Vagina (tissue), 2 donors: Measurements from ENCODE around the gene OR13F1.

Experiments
- CTCF ChIP-seq, 3 experiments: fragments of 450-650 bp in 2 of 3; fragments of 200-600 bp in 1 of 3; sonication (generic) in 1 of 3; IDR thresholded peaks; one replicate each; pipeline ENCODE4 v1.5.1; 2017 to 2019; ENCODE audit warnings: antibody characterized with exemption in 3 of 3, mild to moderate bottlenecking in 2 of 3, moderate library complexity in 2 of 3
- POLR2A ChIP-seq, 2 donors: fragments of 450-650 bp; IDR thresholded peaks; one replicate each; pipeline ENCODE4 v1.6.1; 2017; ENCODE audit warnings: antibody characterized with exemption in 2 of 2, mild to moderate bottlenecking in 2 of 2, moderate library complexity in 2 of 2
- POLR2AphosphoS5 ChIP-seq, 2 donors: sonication (generic); formaldehyde crosslinking; IDR thresholded peaks; one replicate each; pipeline ENCODE4 v1.9.0; 2017; ENCODE audit warnings: antibody characterized with exemption in 2 of 2, mild to moderate bottlenecking in 2 of 2, low read depth in 1 of 2; ENCODE audit not compliant: insufficient read depth in 1 of 2

DNA sequence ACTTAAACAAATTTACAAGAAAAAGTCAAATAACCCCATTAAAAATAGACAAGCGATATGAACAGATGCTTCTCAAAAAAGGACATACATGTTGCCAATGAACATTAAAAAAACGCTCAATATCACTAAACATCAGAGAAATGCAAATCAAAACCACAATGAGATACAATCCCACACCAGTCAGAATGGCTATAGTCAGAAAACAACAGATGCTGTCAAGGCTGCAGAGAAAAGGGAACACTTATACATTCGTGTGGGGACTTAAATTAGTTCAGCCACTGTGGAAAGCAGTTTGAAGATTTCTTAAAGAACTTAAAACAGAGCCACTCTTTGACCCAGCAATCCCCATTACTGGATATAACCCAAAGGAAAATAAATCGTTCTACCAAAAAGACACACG is 10.8 kb downstream of the OR13F1 start:
- TF ChIP-seq CTCF (IDR thresholded peaks at IDR 0.05), result no peak
- TF ChIP-seq POLR2A (IDR thresholded peaks at IDR 0.05), result no peak
- TF ChIP-seq POLR2AphosphoS5 (IDR thresholded peaks at IDR 0.05; ENCODE audit: insufficient read depth in 1 of 2, low read depth in 1 of 2), result no peak
